AG20443 (cell line): Measurements from ENCODE around the gene WNT16.
"Not testable (repeated sequence)": the region's sequence is repeated elsewhere in the genome, so short reads cannot be mapped to it uniquely, and the experiment has no call there.

Experiments
- DNase-seq: peaks from one replicate; pipeline ENCODE4 v3.0.0; 2012; ENCODE audit warnings: low spot score, mixed read lengths

Gene WNT16

DNA sequence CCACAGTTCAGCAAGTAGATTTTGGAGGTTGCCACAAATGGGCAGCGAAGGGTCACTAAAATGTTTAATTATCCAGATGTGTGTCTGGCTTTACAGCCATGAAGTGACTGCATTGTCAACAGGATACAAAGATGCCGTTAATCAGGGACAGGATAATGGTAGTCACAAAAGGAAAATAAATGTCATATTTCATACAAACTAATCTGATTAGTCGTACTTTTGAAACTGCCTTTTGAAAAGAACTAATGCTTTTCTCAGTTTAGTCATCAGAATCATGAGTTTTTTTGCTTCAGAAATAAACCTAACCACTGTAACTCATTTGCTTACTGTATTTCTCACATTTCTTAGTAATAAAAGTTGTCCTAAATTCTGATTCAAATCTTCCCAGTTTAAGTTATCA is 22.2 kb upstream of the WNT16 start:
- no peak for DNase-seq

GRCh38 chr7:121307021-121307574 is 21.7 kb upstream of the WNT16 start:
- DNase-seq = no peak

GRCh38 chr7:121313220-121313792 is 15.5 kb upstream of the WNT16 start:
- DNase-seq = no peak

GRCh38 chr7:121313793-121314676 is 14.8 kb upstream of the WNT16 start:
- peak; percentile 44 for DNase-seq

- not testable (repeated sequence) for DNase-seq
Measured at GRCh38 chr7:121315170-121315569, 13.6 kb upstream of the WNT16 start.

DNA sequence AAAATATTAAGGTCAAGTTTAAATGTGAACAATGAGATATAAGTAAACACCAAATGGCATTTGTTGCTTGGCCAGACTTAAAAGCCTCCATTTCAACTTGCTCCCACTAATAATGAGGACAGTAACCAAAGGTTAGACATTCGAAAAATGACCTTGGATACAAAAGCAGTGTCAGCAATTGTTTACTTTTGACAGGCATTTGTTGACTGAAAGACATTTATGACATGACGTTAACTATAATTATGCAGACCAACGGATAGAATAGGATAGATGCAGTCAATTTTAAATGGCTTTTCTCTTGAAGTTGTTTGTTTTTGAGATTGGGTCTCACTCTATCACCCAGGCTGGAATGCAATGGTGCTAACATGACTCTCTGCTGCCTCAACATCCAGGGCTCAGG is 6.3 kb upstream of the WNT16 start:
- DNase-seq = no peak

- DNase-seq = no peak
Measured at GRCh38 chr7:121323515-121324302, 5.1 kb upstream of the WNT16 start.

DNA sequence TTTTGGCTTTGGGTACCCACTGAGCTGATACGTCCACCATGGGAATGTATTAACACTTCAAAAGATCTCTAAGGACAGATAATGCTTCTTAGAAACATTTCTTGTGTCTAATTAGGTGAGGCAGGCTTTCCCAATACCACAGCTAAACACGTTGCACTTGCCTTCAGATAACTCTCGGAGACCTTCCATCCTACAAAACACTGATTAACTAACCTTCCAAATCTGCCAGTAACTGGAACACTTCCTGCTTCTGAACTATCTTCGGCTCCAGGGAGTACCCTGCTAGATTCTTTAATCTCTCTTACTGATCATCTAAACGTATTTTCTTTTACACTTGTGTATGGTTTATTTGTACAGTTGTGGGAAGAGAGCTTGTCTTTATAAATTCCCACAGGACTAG is 1.1 kb upstream of the WNT16 start:
- DNase-seq = no peak

DNA sequence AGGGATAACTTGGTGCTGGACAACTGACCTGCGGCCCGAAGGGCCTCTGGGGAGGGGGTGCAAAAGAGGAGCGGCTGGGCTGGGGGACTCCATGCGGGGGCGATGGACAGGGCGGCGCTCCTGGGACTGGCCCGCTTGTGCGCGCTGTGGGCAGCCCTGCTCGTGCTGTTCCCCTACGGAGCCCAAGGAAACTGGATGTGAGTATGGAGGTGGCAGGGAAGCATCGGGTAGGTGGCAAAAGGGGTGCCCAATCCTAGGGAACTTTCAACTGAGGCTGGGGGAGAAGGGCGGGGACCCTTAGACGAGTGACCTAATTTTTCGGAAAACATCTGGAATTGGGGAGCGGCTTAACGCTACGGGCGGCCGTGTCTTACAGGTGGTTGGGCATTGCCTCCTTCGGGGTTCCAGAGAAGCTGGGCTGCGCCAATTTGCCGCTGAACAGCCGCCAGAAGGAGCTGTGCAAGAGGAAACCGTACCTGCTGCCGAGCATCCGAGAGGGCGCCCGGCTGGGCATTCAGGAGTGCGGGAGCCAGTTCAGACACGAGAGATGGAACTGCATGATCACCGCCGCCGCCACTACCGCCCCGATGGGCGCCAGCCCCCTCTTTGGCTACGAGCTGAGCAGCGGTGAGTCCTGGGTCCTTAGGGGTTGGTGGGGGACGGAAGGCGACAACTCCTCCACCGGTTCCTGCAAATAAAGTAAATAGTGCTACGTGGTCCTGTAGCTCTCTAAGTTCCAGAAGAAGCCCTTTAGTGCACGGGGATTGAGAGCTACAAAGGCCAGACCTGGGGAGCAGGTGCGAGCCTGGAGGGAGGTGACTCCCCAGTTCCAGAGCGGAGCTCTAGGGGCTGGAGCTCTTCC is 622 bp downstream of the WNT16 start:
- DNase-seq = peak; percentile 30

DNA sequence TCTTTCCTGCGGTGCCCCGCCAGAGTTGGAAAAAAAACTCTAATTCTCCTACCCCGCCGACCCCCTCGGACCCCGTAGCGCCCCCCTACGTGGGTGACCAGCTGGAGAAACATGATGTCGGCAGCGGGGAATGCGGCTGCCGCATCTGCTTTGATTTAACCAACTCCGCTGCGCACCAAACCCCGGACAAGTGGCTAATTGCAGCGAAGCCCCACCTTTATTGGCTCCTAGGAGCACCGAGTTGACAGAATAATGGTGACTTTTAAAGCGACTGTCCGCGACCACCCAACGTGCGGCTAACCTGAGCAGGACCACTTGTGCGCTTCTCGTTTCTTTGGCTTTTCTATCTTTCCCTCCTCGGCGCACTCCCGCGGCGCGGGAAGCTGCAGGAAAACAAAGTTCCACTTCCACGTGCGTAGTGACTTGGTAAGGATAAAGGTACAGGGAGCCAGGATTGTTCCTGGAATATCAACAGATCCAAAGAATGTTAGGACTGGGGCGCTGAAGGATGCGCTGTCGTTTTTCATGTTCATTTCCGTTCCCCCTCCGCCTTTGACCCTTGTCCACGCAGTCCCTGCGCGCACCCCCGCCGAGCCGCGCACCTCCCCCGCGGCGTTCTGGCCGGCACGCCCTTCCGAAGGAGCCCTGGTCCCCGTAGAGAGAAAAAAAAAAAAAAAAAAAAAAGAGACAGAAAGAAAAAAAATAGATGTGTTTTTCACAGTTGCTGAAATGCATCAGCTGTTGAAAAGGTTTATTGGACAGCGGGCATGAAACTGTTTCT is 1.4 kb downstream of the WNT16 start:
- DNase-seq = peak; percentile 46

- no peak for DNase-seq
Measured at GRCh38 chr7:121331048-121331447, 2.2 kb downstream of the WNT16 start.

DNA sequence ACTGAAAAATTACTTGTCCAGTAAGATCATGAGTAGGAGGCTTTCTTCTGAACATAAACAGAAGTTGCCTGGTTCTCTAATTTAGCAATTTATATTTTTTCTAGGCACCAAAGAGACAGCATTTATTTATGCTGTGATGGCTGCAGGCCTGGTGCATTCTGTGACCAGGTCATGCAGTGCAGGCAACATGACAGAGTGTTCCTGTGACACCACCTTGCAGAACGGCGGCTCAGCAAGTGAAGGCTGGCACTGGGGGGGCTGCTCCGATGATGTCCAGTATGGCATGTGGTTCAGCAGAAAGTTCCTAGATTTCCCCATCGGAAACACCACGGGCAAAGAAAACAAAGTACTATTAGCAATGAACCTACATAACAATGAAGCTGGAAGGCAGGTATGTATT is 2.8 kb downstream of the WNT16 start:
- no peak for DNase-seq

- DNase-seq = no peak
Measured at GRCh38 chr7:121334376-121334775, 5.6 kb downstream of the WNT16 start.

DNA sequence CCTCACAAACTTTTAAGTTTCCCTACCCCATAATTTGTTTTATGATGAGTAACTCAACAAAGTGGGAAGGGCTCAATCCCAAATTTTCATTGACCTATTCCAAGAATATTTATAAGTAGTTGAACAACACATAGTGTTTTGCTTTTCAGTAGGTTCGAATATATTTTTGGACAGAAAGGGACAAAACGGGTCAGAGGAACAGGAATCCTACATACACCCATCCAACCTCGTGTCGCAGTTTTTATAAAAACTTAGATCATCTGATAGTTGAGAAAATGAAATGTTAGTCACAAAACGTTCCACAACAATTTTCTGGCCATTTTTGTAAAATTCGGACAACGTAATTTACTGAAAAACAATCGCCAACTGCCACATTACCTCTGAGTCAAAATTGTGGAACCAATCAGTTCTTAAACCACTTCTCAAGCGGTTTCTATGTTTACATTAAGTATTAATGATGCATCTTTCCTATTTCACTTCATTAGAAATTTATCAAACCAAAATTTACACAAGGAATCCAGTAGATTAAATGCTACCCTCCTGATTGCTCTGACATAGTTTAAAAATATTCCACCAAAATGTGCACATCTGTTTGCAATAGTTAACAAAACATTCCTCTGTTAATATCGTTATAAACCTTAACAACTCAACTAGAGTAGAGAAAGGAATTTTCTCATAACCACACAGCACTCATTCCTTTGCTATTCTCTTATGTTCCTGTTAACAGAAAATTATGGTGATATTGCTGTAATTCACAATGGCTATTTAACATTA is 6.3 kb downstream of the WNT16 start:
- DNase-seq = no peak

GRCh38 chr7:121336579-121336978 is 7.8 kb downstream of the WNT16 start:
- no peak for DNase-seq

- no peak for DNase-seq
Measured at GRCh38 chr7:121337398-121337797, 8.6 kb downstream of the WNT16 start.

DNA sequence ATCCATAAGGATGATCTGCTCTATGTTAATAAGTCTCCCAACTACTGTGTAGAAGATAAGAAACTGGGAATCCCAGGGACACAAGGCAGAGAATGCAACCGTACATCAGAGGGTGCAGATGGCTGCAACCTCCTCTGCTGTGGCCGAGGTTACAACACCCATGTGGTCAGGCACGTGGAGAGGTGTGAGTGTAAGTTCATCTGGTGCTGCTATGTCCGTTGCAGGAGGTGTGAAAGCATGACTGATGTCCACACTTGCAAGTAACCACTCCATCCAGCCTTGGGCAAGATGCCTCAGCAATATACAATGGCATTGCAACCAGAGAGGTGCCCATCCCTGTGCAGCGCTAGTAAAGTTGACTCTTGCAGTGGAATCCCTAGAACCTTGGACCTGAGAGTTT is 10.3 kb downstream of the WNT16 start:
- no peak for DNase-seq

DNA sequence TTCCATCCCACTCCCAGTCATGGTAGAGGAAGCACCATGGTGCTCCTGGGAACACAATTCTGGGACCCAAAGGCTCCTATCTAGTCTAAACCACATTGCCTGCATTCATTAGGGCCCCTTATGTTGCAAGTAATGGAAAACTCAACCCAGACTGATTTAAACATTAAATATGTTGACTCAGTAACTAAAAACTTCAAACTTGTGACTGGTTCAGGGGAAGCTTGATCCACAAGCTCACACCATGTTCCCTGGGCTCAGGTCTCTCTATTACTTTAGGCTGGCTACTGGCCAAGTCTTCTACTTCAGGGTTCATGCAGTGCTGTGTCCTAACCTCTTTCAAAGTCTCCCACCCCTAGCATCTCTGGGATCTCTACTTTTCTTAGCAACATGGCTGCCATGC is 13.1 kb downstream of the WNT16 start:
- no peak for DNase-seq

DNA sequence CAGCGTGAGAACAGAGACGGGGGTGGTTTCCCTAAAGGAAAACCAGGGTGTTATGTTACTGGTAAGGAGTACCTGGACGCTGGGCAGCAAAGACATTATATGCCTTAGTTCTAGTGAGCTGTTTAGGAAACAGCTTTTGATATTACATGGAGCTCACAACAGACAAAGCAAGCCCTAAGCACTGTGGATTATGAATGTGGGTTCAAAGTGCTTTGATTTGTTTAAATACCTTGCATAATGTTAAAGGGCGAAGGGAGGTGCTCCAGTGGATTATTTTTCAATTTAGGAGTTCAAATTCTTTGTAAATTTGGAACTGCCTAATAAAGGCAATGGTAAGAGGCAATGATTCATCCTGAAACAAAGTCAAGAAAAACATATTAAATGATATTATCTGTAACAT is 13.8 kb downstream of the WNT16 start:
- no peak for DNase-seq

DNA sequence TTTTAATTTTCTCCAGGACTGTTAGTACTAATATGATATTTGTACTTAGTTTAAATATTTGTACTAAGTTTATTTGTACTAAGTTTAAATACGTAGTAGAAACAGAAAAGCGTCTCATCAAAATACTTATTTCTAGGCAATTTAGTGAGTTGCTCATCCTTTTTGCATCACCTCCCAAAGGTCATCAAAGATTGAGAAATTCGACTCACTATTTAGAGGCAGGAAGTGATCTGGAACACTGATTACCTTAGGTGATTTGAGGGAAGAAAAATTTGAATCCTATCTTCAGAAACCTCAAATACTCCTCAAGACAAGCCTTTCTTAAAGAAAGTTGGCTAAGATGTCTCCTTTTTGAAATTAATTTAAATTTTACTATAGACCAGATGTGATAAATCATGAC is 14.5 kb downstream of the WNT16 start:
- no peak for DNase-seq
